Common myeloid progenitor, CD34-positive (primary cell): Measurements from ENCODE around the gene ANGPTL5.

Source experiments
- CTCF ChIA-PET: fragments of 350-600 bp; sonication (Branson Sonifier 250); formaldehyde crosslinking; loops from one replicate; lab custom pipeline; 2021; ENCODE audit warnings: antibody characterized with exemption; lab: Charles Lee
- POLR2A ChIA-PET: fragments of 350-600 bp; sonication (Branson Sonifier 250); formaldehyde crosslinking; loops from one replicate; lab custom pipeline; 2021; ENCODE audit warnings: antibody characterized with exemption; lab: Charles Lee
- DNase-seq, 3 donors: peaks; one replicate each; pipeline versions ENCODE4 v3.0.0 to v3.0.0-alpha.2; 2013
- H3K27ac ChIP-seq, 2 experiments: 1 replicate in 1 of 2; 2 replicates in 1 of 2; pipeline ENCODE4 v1.7.0; 2013; ENCODE audit warnings: inconsistent platforms in 2 of 2, low read length in 2 of 2, mild to moderate bottlenecking in 2 of 2, low read depth in 1 of 2, moderate library complexity in 1 of 2; ENCODE audit not compliant: severe bottlenecking in 2 of 2, insufficient read depth in 1 of 2, poor library complexity in 1 of 2
- H3K27me3 ChIP-seq, 5 experiments: replicated peaks in 2 of 5; 1 replicate in 3 of 5; 2 replicates in 2 of 5; pipeline versions ENCODE4 v1.6.1 to v1.7.0; 2013; ENCODE audit warnings: low read length in 4 of 5, mild to moderate bottlenecking in 2 of 5, moderate library complexity in 2 of 5, inconsistent platforms in 1 of 5; ENCODE audit not compliant: insufficient read depth in 5 of 5, control insufficient read depth in 4 of 5
- H3K36me3 ChIP-seq, 4 experiments: 1 replicate in 2 of 4; 2 replicates in 2 of 4; pipeline versions ENCODE4 v1.6.1 to v1.7.0; 2013; ENCODE audit warnings: low read length in 3 of 4, control low read depth in 1 of 4, mild to moderate bottlenecking in 1 of 4; ENCODE audit not compliant: control insufficient read depth in 4 of 4, insufficient read depth in 4 of 4
- H3K4me1 ChIP-seq, 4 experiments: 1 replicate in 3 of 4; 2 replicates in 1 of 4; pipeline versions ENCODE4 v1.6.1 to v1.7.1; 2013; ENCODE audit warnings: low read length in 3 of 4, mild to moderate bottlenecking in 3 of 4, control low read depth in 1 of 4, inconsistent platforms in 1 of 4, moderate library complexity in 1 of 4; ENCODE audit not compliant: control insufficient read depth in 4 of 4, insufficient read depth in 4 of 4; ENCODE audit errors: control extremely low read depth in 1 of 4
- H3K4me3 ChIP-seq, 7 experiments: 1 replicate in 4 of 7; 2 replicates in 3 of 7; pipeline versions ENCODE4 v1.5.1 to v1.7.0; 2013; ENCODE audit warnings: mild to moderate bottlenecking in 7 of 7, low read length in 6 of 7, moderate library complexity in 6 of 7, inconsistent platforms in 2 of 7, low read depth in 2 of 7, control low read depth in 1 of 7; ENCODE audit not compliant: insufficient read depth in 4 of 7, control insufficient read depth in 1 of 7; ENCODE audit errors: extremely low read depth in 1 of 7
- H3K9me3 ChIP-seq, 5 experiments: 1 replicate in 4 of 5; 2 replicates in 1 of 5; pipeline versions ENCODE4 v1.6.1 to v1.7.1; 2013; ENCODE audit warnings: low read length in 4 of 5, mild to moderate bottlenecking in 2 of 5, inconsistent platforms in 1 of 5, low read depth in 1 of 5, moderate library complexity in 1 of 5; ENCODE audit not compliant: control insufficient read depth in 4 of 5, insufficient read depth in 2 of 5; ENCODE audit errors: control extremely low read depth in 1 of 5
- WGBS: methylation state at CpG from one replicate; pipeline ENCODE4 v1.1.5; 2013; ENCODE audit not compliant: insufficient coverage; 5-methylcytosine and 5-hydroxymethylcytosine counted together

ANGPTL5 gene

DNA sequence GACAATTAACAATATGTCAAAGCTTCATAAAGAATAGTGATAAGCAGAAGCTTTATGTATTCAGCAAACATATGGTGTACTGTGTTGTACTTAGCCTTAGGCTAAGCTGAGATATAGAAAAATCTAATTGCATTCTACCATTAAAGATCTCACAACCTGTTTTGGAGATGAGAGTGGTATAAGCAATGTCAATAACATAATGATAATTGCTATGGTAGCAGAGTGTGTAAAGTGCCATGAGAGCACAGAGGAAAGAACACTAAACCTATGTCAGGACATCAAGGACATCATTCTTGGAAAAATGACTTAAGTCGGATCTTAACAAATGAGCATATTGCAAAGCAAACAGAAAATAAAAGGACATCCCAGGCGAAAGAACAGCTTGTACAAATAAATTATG, 28.6 kb upstream of the ANGPTL5 start:
- 100% methylated on average over 1 of the region's 2 CpGs for WGBS
- ChIA-PET CTCF (interaction anchor here (1.0 to 1.1 kb wide), 2 partner anchors 13 to 16 kb away, joined by 3 read pairs; no protein-coding TSS in a partner anchor), POLR2A (no interaction called here)

DNA sequence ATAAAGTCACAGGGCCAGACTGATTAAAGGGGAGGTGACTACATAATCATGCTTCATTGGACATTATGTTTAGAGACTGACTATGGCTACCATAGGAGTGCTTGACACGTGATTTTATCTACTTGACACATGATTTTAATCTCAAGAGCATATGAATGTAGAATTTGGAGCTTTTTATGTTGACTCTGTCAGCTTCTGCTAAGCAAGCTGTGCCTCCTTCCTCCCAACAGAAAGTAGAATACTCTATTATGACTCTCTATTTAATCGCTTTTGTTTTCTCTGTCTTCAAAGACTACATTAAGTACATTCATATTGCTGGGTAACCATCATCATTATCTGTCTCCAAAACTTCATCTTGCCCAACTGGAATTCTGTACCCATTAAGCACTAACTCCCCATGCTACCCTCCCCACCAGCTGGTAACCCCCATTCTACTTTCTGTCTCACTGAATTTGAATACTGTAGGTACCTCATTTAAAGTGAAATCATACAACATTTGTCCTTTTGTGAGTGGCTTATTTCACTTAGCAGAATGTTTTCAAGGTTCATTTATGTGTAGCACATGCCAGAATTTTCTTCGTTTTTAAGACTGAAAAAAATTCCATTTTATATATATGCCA, 24.7 kb upstream of the ANGPTL5 start:
- ChIA-PET POLR2A (no interaction called here), CTCF (no interaction called here)
- WGBS = 93% methylated on average over 1 of the region's 3 CpGs

More for the DNA sequence above, 28.6 kb upstream of the ANGPTL5 start:
- Histone ChIP-seq H3K27ac (no peak overlapping the region), H3K4me1 (no peaks in the 10 kb centered on the region), H3K9me3 (no peaks in the 10 kb centered on the region), H3K27me3 (no peaks in the 10 kb centered on the region), H3K36me3 (peaks cover 0 to 4% (median 0%) of the 10 kb centered on the region in 4 experiments), H3K4me3 (no peak overlapping the region)
- no peak for DNase-seq

DNA sequence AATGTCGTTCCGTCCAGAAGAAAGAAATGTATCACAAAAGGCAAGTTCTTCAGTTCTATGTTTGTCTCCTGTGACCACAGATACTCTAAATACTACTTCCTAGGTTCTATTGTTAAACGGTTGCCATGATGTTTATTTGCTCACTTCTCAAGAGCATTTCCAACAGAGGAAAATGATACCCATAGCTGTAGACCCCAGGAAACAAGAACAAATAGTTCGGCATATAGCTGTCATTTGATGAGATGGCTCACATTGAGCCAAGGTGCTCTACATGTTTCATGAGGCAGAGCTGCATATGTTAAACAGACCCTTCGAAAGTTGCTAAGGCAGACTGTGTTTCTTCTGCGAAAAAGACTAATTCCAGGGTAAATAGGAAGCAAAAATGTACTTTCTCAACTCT, 15.4 kb upstream of the ANGPTL5 start:
- Histone ChIP-seq H3K27ac (no peak overlapping the region), H3K9me3 (peaks cover 0 to 2% (median 0%) of the 10 kb centered on the region in 5 experiments), H3K4me1 (no peaks in the 10 kb centered on the region), H3K4me3 (no peak overlapping the region), H3K27me3 (no peaks in the 10 kb centered on the region), H3K36me3 (peaks cover 0 to 7% (median 0%) of the 10 kb centered on the region in 4 experiments)
- DNase-seq = no peak
- ChIA-PET POLR2A (no interaction called here), CTCF (no interaction called here)
- WGBS = 95% methylated on average over 4 of the region's 6 CpGs

More for the DNA sequence above, 24.7 kb upstream of the ANGPTL5 start:
- no peak overlapping the region for H3K27ac ChIP-seq
- no peak overlapping the region for H3K4me3 ChIP-seq
- H3K36me3 ChIP-seq = peaks cover 0 to 2% (median 0%) of the 10 kb centered on the region in 4 experiments
- no peaks in the 10 kb centered on the region for H3K27me3 ChIP-seq
- no peaks in the 10 kb centered on the region for H3K4me1 ChIP-seq
- H3K9me3 ChIP-seq = no peaks in the 10 kb centered on the region
- DNase-seq = no peak

DNA sequence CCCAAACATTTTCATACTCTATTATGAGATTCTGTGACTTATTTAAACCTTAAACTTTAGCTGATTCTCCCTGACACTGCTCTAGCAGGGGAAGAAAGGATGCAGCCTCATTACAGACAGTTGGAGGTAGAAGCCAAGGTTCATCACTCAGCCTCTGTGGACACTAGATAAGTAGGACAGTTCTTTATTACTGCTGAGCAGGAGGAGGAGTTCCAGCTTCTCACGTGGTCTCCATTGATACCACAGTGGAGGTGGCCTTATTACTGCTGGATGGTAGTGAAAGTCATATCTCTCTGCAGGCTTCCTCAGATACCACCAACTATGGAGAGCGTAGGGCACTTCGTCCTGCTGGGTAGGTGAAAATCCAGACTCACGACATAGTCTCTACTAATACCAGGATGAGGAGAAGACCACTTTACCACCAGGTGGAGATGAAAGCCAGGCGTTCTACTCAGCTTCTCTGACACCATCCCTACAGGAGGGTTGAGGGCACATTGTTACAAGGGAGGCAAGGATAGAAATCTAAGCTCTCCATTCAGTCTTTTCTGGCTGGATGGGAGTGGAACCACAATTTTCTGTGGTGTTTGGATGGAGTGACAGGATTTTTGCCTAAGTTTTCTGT, 13.1 kb upstream of the ANGPTL5 start:
- Histone ChIP-seq H3K27ac (no peak overlapping the region), H3K4me1 (no peaks in the 10 kb centered on the region), H3K4me3 (no peak overlapping the region), H3K27me3 (no peaks in the 10 kb centered on the region), H3K9me3 (peaks cover 0 to 2% (median 0%) of the 10 kb centered on the region in 5 experiments), H3K36me3 (peaks cover 0 to 7% (median 0%) of the 10 kb centered on the region in 4 experiments)
- ChIA-PET CTCF (interaction anchor here (0.9 kb wide), 1 partner anchor 16 kb away, joined by 3 read pairs; no protein-coding TSS in a partner anchor), POLR2A (no interaction called here)
- peak in 1 of 3 donors; percentile 13 for DNase-seq
- WGBS = 100% methylated on average over 2 of the region's 5 CpGs

DNA sequence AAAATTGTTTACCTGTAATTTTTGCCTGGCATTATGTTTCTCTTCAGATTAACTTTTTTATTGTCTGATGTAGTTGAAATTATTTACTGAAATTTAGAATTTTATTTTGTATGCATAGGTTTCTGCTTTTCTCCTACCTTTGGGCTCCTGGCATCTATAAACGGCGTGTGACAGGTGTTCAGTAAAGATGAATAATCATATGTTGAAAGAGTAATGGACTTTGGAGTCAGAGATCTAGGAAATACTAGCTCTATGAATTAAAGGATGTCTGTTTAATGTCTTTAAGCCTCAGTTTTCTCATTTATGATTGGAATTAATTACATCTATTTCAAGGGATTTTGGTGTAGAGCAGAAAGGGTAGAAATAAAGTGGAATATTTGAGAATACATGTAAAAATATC, 7.2 kb upstream of the ANGPTL5 start:
- POLR2A ChIA-PET = no interaction called here
- H3K4me3 ChIP-seq = no peak overlapping the region
- no peaks in the 10 kb centered on the region for H3K27me3 ChIP-seq
- peaks cover 0 to 2% (median 0%) of the 10 kb centered on the region in 5 experiments for H3K9me3 ChIP-seq
- 100% methylated on average over 2 of the region's 2 CpGs for whole genome bisulfite sequencing
- H3K36me3 ChIP-seq = no peaks in the 10 kb centered on the region
- no peak for DNase-seq
- CTCF ChIA-PET = no interaction called here
- H3K4me1 ChIP-seq = no peaks in the 10 kb centered on the region
- H3K27ac ChIP-seq = no peak overlapping the region

DNA sequence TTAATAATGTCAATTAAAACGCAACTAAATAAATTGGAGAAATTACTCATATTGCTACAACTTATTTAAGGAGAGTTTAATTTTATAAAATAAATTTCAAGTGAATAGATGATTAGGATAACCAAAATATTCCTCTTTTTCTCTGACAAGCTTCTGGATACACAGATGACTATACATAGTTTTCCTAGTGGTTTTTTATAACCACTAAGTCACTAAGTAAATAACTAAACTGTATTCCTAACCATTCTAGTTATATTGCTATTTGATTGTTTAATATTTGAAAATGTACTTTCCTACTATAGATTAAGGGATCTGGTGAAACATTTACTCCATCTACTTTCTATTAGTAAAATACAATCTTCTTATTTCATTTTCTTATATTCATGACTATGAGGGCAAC, 4.7 kb upstream of the ANGPTL5 start:
- Histone ChIP-seq H3K27ac (no peak overlapping the region), H3K36me3 (no peaks in the 10 kb centered on the region), H3K4me1 (peaks cover 0 to 5% (median 4%) of the 10 kb centered on the region in 4 experiments), H3K27me3 (no peaks in the 10 kb centered on the region), H3K4me3 (no peak overlapping the region), H3K9me3 (no peaks in the 10 kb centered on the region)
- ChIA-PET CTCF (no interaction called here), POLR2A (interaction anchor here (0.6 kb wide), 1 partner anchor 1309 kb away, joined by 3 read pairs; no protein-coding TSS in a partner anchor)
- DNase-seq = no peak
- WGBS = no CpG with 5 or more reads among the region's 1 CpG

DNA sequence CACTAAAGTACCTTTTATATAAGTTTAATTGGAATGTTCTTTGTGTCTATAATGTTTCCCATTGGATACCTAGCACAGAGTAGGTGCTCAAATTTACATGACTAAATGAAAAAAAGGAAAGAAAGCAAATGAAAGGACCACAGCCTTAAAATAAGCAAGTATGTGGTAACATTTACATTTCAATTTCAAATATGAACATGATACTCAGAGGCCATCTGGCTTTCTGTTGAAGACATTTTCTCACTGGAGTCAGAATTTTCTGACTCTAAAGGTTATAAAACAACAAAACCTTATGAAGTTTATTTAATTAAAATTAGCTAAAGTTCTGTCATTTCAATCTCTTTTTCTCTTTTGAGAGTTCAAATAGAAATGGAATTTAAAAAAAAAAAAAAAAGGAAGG, 904 bp upstream of the ANGPTL5 start:
- Histone ChIP-seq H3K9me3 (no peaks in the 10 kb centered on the region), H3K4me1 (peaks cover 5 to 17% (median 12%) of the 10 kb centered on the region in 4 experiments), H3K27me3 (peaks cover 0 to 2% (median 0%) of the 10 kb centered on the region in 5 experiments), H3K4me3 (no peak overlapping the region), H3K36me3 (no peaks in the 10 kb centered on the region), H3K27ac (no peak overlapping the region)
- ChIA-PET POLR2A (interaction anchor here (0.6 kb wide), 1 partner anchor 82 kb away, joined by 3 read pairs; no protein-coding TSS in a partner anchor), CTCF (no interaction called here)
- DNase-seq = no peak
